ENCODE measurements around the gene FAM170B. TPM values are rescaled to one million over a fixed set of nuclear protein-coding genes. Genes with fewer than 3 reads are reported as not detected.

The FAM170B gene
- total and polyA plus RNA-seq, 3 donors from 2014 or later, result 1.2 to 11.7 (median 10.5) TPM

Other genes starting within 250 kb of the FAM170B start
- 10 to 100 TPM in 1 of 2 donors, 1 to 10 TPM in 1; 7.8 to 12.6 TPM for gene LRRC18, start 194.2 kb downstream of the FAM170B start, total RNA-seq
- gene LRRC18, start 194.2 kb downstream of the FAM170B start, polyA plus RNA-seq (ENCODE audit: insufficient read depth, low read depth, low replicate concordance), result 23.1 TPM
- 10 to 100 TPM; 26.0 to 35.8 TPM for gene VSTM4, start 18.5 kb downstream of the FAM170B start, total RNA-seq
- 25.6 TPM for gene VSTM4, start 18.5 kb downstream of the FAM170B start, polyA plus RNA-seq (ENCODE audit: insufficient read depth, low read depth, low replicate concordance)
- gene TMEM273, start 54.4 kb upstream of the FAM170B start, total RNA-seq, result 1 to 10 TPM; 4.5 to 5.3 TPM
- 8.2 TPM for gene TMEM273, start 54.4 kb upstream of the FAM170B start, polyA plus RNA-seq (ENCODE audit: insufficient read depth, low read depth, low replicate concordance)
- gene C10orf71, start 165.1 kb upstream of the FAM170B start, total RNA-seq, result under 1 TPM; 0.08 to 0.12 TPM
- 0.79 TPM for gene C10orf71, start 165.1 kb upstream of the FAM170B start, polyA plus RNA-seq (ENCODE audit: insufficient read depth, low read depth, low replicate concordance)

Data from testis (tissue), 3 donors.